HFF-Myc (cell line): ENCODE measurements around the gene CYP26B1.

Source experiments
- DNase-seq: peaks from one replicate; pipeline ENCODE4 v3.0.0-alpha.2; 2011; ENCODE audit warnings: low read depth; ENCODE audit errors: extremely low read depth
- H3K4me3 ChIP-seq: replicated peaks from 2 replicates; pipeline ENCODE4 v1.5.1; 2011; ENCODE audit warnings: low read depth, mild to moderate bottlenecking, control low read depth, low read length
- TF ChIP-seq, protein P1 (sequence below): IDR thresholded peaks from 2 replicates; pipeline ENCODE4 v1.5.1; 2012; ENCODE audit warnings: mild to moderate bottlenecking, low read depth, low read length, control low read depth; ENCODE audit errors: missing control alignments

CYP26B1 gene

GRCh38 chr2:72117029-72117428 lies 30.6 kb downstream of the CYP26B1 start:
- H3K4me3 ChIP-seq = no peak overlapping the region
- TF ChIP-seq, protein P1, sequence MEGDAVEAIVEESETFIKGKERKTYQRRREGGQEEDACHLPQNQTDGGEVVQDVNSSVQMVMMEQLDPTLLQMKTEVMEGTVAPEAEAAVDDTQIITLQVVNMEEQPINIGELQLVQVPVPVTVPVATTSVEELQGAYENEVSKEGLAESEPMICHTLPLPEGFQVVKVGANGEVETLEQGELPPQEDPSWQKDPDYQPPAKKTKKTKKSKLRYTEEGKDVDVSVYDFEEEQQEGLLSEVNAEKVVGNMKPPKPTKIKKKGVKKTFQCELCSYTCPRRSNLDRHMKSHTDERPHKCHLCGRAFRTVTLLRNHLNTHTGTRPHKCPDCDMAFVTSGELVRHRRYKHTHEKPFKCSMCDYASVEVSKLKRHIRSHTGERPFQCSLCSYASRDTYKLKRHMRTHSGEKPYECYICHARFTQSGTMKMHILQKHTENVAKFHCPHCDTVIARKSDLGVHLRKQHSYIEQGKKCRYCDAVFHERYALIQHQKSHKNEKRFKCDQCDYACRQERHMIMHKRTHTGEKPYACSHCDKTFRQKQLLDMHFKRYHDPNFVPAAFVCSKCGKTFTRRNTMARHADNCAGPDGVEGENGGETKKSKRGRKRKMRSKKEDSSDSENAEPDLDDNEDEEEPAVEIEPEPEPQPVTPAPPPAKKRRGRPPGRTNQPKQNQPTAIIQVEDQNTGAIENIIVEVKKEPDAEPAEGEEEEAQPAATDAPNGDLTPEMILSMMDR = no peak
- no peak for DNase-seq

DNA sequence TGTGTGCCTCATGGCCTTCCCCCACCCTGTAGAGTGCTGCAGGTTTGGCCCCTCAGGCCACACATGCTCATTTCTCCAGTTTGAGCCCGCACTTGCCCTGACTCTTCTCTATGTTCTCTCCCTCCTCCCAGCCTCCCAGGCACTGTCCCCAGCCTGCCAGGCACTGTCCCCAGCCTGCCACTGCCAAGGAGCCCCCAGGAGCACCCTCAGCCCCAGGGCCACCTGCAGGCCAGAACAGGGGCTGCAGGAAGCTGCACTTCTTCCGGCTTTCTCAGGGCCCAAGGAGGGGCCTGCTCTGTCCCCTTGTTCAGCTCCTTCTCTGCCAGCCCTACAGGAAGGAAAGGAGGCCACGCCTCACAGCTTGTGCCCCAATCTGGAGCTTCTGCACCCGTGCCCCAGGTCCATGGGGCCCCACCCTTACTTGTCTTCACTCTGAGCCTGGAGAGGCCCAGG lies 31.6 kb downstream of the CYP26B1 start:
- TF ChIP-seq, protein P1 = peak; percentile 57
- no peak for DNase-seq
- H3K4me3 ChIP-seq = no peak overlapping the region

DNA sequence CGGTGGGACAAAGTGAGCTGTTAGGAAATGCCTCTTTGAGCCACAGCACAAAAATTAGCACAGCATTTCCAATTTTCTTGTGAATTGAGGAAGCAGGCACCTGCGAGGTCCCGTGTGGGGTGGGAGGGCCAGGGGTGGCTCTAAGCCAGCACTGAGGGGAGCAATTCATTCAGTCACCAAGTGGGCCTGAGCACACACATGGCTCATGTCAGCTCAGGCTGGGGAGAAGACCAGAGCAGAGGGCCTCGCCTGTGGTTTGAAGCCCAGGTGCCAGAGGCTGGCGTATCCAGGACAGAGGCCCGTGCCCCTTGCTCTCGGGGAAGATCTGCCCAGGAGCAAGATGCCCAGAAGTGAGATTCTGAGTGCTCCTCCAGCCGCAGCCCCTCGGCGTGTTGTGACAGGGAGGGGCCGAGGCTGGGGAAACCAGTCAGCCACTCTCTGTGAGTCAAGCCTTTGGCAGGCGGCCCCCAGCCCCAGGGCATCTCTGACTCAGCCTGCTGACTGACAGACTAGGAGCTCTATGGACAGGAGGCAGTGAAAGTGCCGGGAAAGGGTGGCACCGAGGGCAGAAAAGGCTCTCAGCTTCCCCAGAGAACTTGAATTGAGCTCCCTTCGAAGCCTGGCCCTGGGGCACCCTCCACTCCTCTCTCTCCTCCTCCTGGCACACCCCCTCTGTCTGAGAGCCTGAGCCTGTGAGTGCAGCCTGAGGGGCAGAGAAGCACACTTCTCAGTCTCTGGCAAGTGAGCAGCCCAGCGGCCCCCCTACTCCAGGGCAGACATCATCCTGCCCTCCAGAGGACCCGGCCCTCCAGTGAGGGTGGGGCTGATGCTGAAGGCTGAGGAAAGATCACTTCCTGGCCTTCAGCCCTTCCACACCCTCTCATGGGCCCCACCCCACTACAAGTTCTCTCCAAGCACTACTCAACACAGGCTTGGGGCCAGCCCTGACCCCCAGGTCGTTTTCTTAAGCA lies 32.3 kb downstream of the CYP26B1 start:
- H3K4me3 ChIP-seq = no peak overlapping the region
- peak; percentile 70 for DNase-seq
- TF ChIP-seq, protein P1 = no peak

DNA sequence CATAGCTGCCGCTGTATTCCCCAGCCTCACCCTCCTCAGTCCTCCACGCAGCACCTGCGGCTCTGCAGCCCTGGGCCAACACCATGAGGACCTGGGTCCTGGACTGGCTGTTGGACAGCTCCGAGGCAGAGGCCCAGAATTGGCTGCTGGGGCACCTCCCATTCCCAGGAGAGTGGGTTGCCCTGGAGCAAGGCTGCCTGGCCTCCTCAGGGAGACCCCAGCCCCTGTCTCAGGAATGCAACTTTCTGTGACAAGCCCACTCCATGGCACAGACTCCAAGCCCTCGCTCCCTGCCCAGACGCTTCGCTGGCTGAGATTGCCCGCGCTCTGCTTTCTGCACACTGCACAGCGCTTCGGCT lies 33.0 kb downstream of the CYP26B1 start:
- TF ChIP-seq, protein P1 = no peak
- no peak overlapping the region for H3K4me3 ChIP-seq
- no peak for DNase-seq

DNA sequence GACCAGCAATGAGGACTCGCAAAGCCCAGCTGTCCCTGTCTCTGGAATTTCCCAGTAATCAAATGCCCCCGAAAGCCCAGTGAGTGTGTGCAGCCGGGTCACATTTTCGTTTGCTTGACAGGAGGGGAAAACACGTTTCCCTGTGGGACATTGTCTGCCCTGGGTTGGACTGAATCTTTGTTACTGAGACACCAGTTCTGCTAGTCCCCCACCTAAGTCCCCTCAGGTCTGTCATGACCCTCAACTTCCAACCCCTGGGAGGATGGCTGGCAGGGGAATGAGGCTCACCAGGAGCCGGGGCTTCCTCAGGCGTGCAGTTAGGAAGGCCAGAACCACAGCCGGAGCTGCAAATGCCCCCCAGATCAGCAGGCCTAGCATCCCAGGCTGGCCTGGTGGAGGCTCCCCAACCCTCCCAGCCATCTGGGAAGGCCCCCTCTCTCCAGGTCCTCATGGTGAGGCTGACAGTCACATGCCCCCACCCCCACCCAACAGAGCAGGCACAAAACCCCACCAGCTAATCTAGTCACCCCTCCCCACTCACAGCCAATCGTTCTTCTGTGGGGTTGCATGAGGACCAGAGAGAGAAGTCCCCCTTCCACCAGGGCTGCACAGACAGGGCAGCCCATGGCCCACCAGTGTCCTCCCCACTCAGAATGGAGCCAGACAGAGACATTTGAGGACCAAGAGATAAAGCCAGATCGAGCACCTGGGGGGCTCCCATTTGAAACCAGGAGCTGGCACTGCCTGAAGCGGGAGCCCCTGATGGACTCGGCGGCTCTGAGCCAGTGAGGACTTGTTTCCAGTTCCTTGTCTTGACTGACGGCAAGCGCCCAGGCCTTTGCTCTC lies 33.6 kb downstream of the CYP26B1 start:
- H3K4me3 ChIP-seq = no peak overlapping the region
- TF ChIP-seq, protein P1 = no peak
- no peak for DNase-seq

DNA sequence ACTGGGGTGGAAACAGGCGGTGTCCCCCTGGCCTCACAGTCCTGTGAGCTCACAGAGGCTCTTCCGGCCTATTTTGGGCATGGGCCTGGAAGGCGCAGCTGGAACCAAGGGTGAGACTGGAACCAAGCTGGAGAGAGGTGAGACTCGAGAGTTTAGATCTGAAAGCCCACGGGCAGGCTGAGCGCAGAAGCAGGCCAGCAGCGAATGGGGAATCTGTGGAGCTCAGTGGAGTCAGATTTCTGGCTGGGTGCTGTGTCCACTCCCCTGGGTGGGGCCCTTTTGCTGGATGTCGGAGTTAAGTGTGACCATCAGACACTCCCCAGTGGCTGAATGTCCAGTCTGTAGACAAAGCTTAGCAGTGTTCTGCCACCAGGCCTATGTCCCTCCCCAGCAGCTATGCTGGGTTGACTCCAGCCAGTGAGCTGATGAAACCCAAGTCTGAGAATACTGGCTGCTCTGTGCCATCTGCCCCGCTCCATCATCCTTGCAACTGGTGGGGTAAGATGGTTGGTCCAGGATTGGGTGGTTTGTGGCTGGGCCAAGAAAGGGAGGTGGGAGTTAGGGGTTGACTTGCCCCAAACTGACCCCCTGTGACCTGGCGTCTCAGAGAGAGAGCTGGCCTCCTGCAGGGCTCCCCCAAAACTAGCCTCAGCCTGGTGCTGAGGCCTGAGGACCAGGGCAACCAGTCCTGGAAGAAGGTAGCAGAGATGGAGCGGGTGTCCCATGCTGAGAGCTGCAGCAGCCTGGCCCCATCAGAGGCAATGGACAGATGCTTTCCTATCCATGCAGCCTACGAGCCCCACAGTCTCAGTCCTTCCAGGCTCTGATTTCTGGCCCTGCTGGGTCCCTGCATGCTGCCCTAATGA lies 34.4 kb downstream of the CYP26B1 start:
- no peak for DNase-seq
- H3K4me3 ChIP-seq = no peak overlapping the region
- TF ChIP-seq, protein P1 = no peak
